Muscle of leg (tissue), 11 donors: ENCODE results near the gene AVPI1. TPM values are rescaled to one million over a fixed set of nuclear protein-coding genes. Genes with fewer than 3 reads are reported as not detected.
"Not testable (repeated sequence)": the region's sequence is repeated elsewhere in the genome, so short reads cannot be mapped to it uniquely, and the experiment has no call there.

Experiments
- DNase-seq: peaks from one replicate; pipeline ENCODE4 v3.0.0; 2013
- H3K27ac ChIP-seq: one replicate; pipeline ENCODE4 v1.5.1; 2013; ENCODE audit warnings: mild to moderate bottlenecking, low read length, control low read depth
- H3K27me3 ChIP-seq: one replicate; pipeline ENCODE4 v1.6.1; 2013; ENCODE audit warnings: low read length; ENCODE audit not compliant: control insufficient read depth, insufficient read depth
- H3K36me3 ChIP-seq: one replicate; pipeline ENCODE4 v1.6.1; 2013; ENCODE audit warnings: low read length; ENCODE audit not compliant: control insufficient read depth, insufficient read depth
- H3K4me1 ChIP-seq: one replicate; pipeline ENCODE4 v1.6.1; 2013; ENCODE audit warnings: low read length; ENCODE audit not compliant: control insufficient read depth, insufficient read depth
- H3K4me3 ChIP-seq: one replicate; pipeline ENCODE4 v1.5.1; 2013; ENCODE audit warnings: low read length, control low read depth
- H3K9me3 ChIP-seq: replicated peaks from 2 replicates; pipeline ENCODE4 v1.6.1; 2013; ENCODE audit warnings: low read depth, low read length; ENCODE audit not compliant: control insufficient read depth
- WGBS: methylation state at CpG from one replicate; pipeline ENCODE4 v1.1.5; 2013; ENCODE audit warnings: missing lambda C conversion rate; ENCODE audit not compliant: insufficient coverage; 5-methylcytosine and 5-hydroxymethylcytosine counted together
- polyA plus RNA-seq, 8 donors: library from polyadenylated mRNA; unstranded; fragments of 120-200 nt; gene quantifications; one replicate each; pipeline versions ENCODE4 v1.2.1 to v1.2.3, GENCODE V29; 2013; ENCODE audit warnings: inconsistent platforms in 1 of 8, low replicate concordance in 1 of 8; ENCODE audit not compliant: insufficient read length in 8 of 8, insufficient read depth in 1 of 8
- total RNA-seq: library from RNA; stranded (reverse); fragments of 120-200 nt; gene quantifications from one replicate; pipeline ENCODE4 v1.2.4, GENCODE V29; 2013

Gene AVPI1
- total and polyA plus RNA-seq, 9 donors = 3.2 to 10.2 (median 6.0) TPM

GRCh38 chr10:97642471-97643159, 44.4 kb downstream of the AVPI1 start:
- WGBS = 93% methylated on average over 9 of the region's 13 CpGs
- not testable (repeated sequence) for H3K27me3 ChIP-seq, H3K9me3 ChIP-seq, H3K27ac ChIP-seq, H3K4me3 ChIP-seq, DNase-seq
- H3K36me3 ChIP-seq = peaks cover 12% of the 10 kb centered on the region
- H3K4me1 ChIP-seq = peaks cover 11% of the 10 kb centered on the region

- Histone ChIP-seq H3K27ac (peak overlapping the region; percentile 85), H3K27me3 (no peaks in the 10 kb centered on the region), H3K36me3 (peaks cover 12% of the 10 kb centered on the region), H3K9me3 (no peaks in the 10 kb centered on the region), H3K4me3 (peak overlapping the region; percentile 75), H3K4me1 (peaks cover 11% of the 10 kb centered on the region)
- peak; percentile 54 for DNase-seq
- WGBS = 2% methylated on average over 60 of the region's 67 CpGs
These were observed 45.9 kb downstream of the AVPI1 start for GRCh38 chr10:97640868-97641811.

- 0% methylated on average over 50 of the region's 54 CpGs for WGBS
- H3K27me3 ChIP-seq = no peaks in the 10 kb centered on the region
These were observed 46.7 kb downstream of the AVPI1 start, which contains the start of gene PI4K2A for GRCh38 chr10:97640174-97640867. TSS of gene PI4K2A (plus strand) at chr10:97640671. CDS start at chr10:97640743, 72 bp downstream.

GRCh38 chr10:97639090-97639489, 48.0 kb downstream of the AVPI1 start:
- not testable (repeated sequence) for H3K36me3 ChIP-seq, H3K4me3 ChIP-seq, DNase-seq, H3K9me3 ChIP-seq, H3K27ac ChIP-seq, H3K27me3 ChIP-seq
- peaks cover 11% of the 10 kb centered on the region for H3K4me1 ChIP-seq
- WGBS = no CpG with 5 or more reads among the region's 3 CpGs

More at GRCh38 chr10:97640174-97640867, 46.7 kb downstream of the AVPI1 start, which contains the start of gene PI4K2A:
- Histone ChIP-seq H3K27ac (peak within 1 kb of the TSS; percentile 85), H3K4me1 (peaks cover 11% of the 10 kb centered on the region), H3K4me3 (peak within 1 kb of the TSS; percentile 75), H3K36me3 (peaks cover 12% of the 10 kb centered on the region), H3K9me3 (no peaks in the 10 kb centered on the region)
- DNase-seq = peak; percentile 99

- no peaks in the 10 kb centered on the region for H3K36me3 ChIP-seq
- no peak overlapping the region for H3K4me3 ChIP-seq
- no CpG with 5 or more reads among the region's 1 CpG for WGBS
- H3K4me1 ChIP-seq = peaks cover 11% of the 10 kb centered on the region
- no peaks in the 10 kb centered on the region for H3K9me3 ChIP-seq
- no peak for DNase-seq
- no peak overlapping the region for H3K27ac ChIP-seq
- no peaks in the 10 kb centered on the region for H3K27me3 ChIP-seq
These were observed 51.5 kb downstream of the AVPI1 start for GRCh38 chr10:97635577-97635976.

- 92% methylated on average over 6 of the region's 8 CpGs for WGBS
- Histone ChIP-seq H3K36me3 (no peaks in the 10 kb centered on the region), H3K9me3 (no peaks in the 10 kb centered on the region), H3K27ac (no peak overlapping the region), H3K4me3 (peak overlapping the region; percentile 68), H3K27me3 (no peaks in the 10 kb centered on the region), H3K4me1 (peaks cover 11% of the 10 kb centered on the region)
- DNase-seq = no peak
These were observed 53.1 kb downstream of the AVPI1 start for GRCh38 chr10:97633921-97634320.

- H3K27ac ChIP-seq = no peak within 1 kb of the TSS
- H3K4me1 ChIP-seq = peaks cover 11% of the 10 kb centered on the region
- peak; percentile 96 for DNase-seq
These were observed 53.8 kb downstream of the AVPI1 start, which contains the start of gene MORN4 for GRCh38 chr10:97632949-97633884. TSS of gene MORN4 (minus strand) at chr10:97633500. CDS start at chr10:97619653, 13,847 bp downstream.

GRCh38 chr10:97631098-97631497, 55.9 kb downstream of the AVPI1 start:
- no peak for DNase-seq
- Histone ChIP-seq H3K4me3 (no peak overlapping the region), H3K4me1 (peaks cover 11% of the 10 kb centered on the region), H3K9me3 (no peaks in the 10 kb centered on the region), H3K27ac (no peak overlapping the region), H3K27me3 (no peaks in the 10 kb centered on the region), H3K36me3 (no peaks in the 10 kb centered on the region)

More at GRCh38 chr10:97632949-97633884, 53.8 kb downstream of the AVPI1 start, which contains the start of gene MORN4:
- Histone ChIP-seq H3K27me3 (no peaks in the 10 kb centered on the region), H3K4me3 (peak within 1 kb of the TSS; percentile 68), H3K9me3 (no peaks in the 10 kb centered on the region), H3K36me3 (no peaks in the 10 kb centered on the region)
- 4% methylated on average over 57 of the region's 62 CpGs for WGBS

GRCh38 chr10:97629289-97629688, 57.8 kb downstream of the AVPI1 start:
- Histone ChIP-seq H3K36me3 (no peaks in the 10 kb centered on the region), H3K4me1 (peaks cover 11% of the 10 kb centered on the region), H3K27ac (no peak overlapping the region), H3K9me3 (no peaks in the 10 kb centered on the region), H3K4me3 (no peak overlapping the region), H3K27me3 (no peaks in the 10 kb centered on the region)
- DNase-seq = no peak
- WGBS = 86% methylated on average over 4 of the region's 5 CpGs
